ENCODE measurements around the gene ATP1A4. TPM values are rescaled to one million over a fixed set of nuclear protein-coding genes. Genes with fewer than 3 reads are reported as not detected.
A peak's percentile ranks its signal among the peaks of the same experiment; 100 is the strongest.

Gene ATP1A4
- polyA plus RNA-seq, 3 donors: 1.00 to 16.0 TPM; not detected in 1

- Mint-ChIP-seq H3K4me1 (peaks cover 43% of the 10 kb centered on the region), H3K36me3 (peaks cover 44 to 52% of the 10 kb centered on the region in 2 donors), H3K9me3 (no peaks in the 10 kb centered on the region), H3K4me3 (no peak overlapping the region), H3K27me3 (ENCODE audit: low read depth in 3 of 3) (peaks cover 0 to 4% (median 0%) of the 10 kb centered on the region in 3 donors), H3K27ac (peak overlapping the region in 6 of 7 donors; percentile 15 to 85 (median 58))
- no peak for DNase-seq
- intact Hi-C loops (cut with micrococcal nuclease): loop anchor here in 1 of 2 donors (5.0 kb wide), 1 partner anchor 110 kb away; the partner anchor contains the start of gene IGSF8
- H2AFZ ChIP-seq (ENCODE audit: insufficient read depth, low read depth, low read length, poor library complexity, severe bottlenecking): no peak overlapping the region
- H3K9ac ChIP-seq (ENCODE audit: insufficient read depth, low read length, poor library complexity, severe bottlenecking): no peak overlapping the region
- peak overlapping the region in 1 of 3 experiments; percentile 86 for H3K4me3 ChIP-seq (replicated peaks in 1 of 3; ENCODE audit: low read depth in 2 of 3, low read length in 3 of 3)
- H3K4me2 ChIP-seq (replicated peaks; ENCODE audit: extremely low read depth, low read length, poor library complexity, severe bottlenecking): peak overlapping the region; percentile 92
- H4K20me1 ChIP-seq (ENCODE audit: insufficient read depth, low read length): peaks cover 53% of the 10 kb centered on the region
- TF ChIP-seq CTCF (IDR thresholded peaks at IDR 0.05): no peak
- peak overlapping the region in 1 of 2 donors; percentile 95 for H3K27ac ChIP-seq (ENCODE audit: low read depth in 1 of 2, low read length in 2 of 2)
- WGBS (ENCODE audit: insufficient coverage): 100% methylated on average over 2 of the region's 4 CpGs
- H3K36me3 ChIP-seq (replicated peaks in 1 of 2; ENCODE audit: control insufficient read depth in 1 of 2, insufficient read depth in 2 of 2, low read length in 2 of 2): peaks cover 25 to 49% of the 10 kb centered on the region in 2 donors
- no peaks in the 10 kb centered on the region for H3K9me3 ChIP-seq (replicated peaks in 1 of 2; ENCODE audit: control insufficient read depth in 1 of 2, insufficient read depth in 1 of 2, low read length in 2 of 2)
- H3K4me1 ChIP-seq (ENCODE audit: control insufficient read depth in 1 of 2, insufficient read depth in 2 of 2, low read length in 2 of 2): peaks cover 29 to 36% of the 10 kb centered on the region in 2 donors
- peaks cover 3% of the 10 kb centered on the region for H3K79me2 ChIP-seq (ENCODE audit: insufficient read depth, low read length)
- no peaks in the 10 kb centered on the region for H3K27me3 ChIP-seq (ENCODE audit: control insufficient read depth in 2 of 2, insufficient read depth in 2 of 2, low read length in 2 of 2)
Observed at GRCh38 chr1:160207118-160207650, 55.8 kb downstream of the ATP1A4 start.

- intact Hi-C loops (cut with micrococcal nuclease): loop anchor here in 1 of 2 donors (5.0 kb wide), 1 partner anchor 111 kb away; the partner anchor contains the start of gene IGSF8
- Histone ChIP-seq H3K9me3 (replicated peaks in 1 of 2; ENCODE audit: control insufficient read depth in 1 of 2, insufficient read depth in 1 of 2, low read length in 2 of 2) (no peaks in the 10 kb centered on the region), H3K4me1 (ENCODE audit: control insufficient read depth in 1 of 2, insufficient read depth in 2 of 2, low read length in 2 of 2) (peaks cover 29 to 36% of the 10 kb centered on the region in 2 donors), H3K27ac (ENCODE audit: low read depth in 1 of 2, low read length in 2 of 2) (no peak overlapping the region), H3K4me3 (replicated peaks in 1 of 3; ENCODE audit: low read depth in 2 of 3, low read length in 3 of 3) (no peak overlapping the region), H4K20me1 (ENCODE audit: insufficient read depth, low read length) (peaks cover 58% of the 10 kb centered on the region), H2AFZ (ENCODE audit: insufficient read depth, low read depth, low read length, poor library complexity, severe bottlenecking) (no peak overlapping the region), H3K4me2 (replicated peaks; ENCODE audit: extremely low read depth, low read length, poor library complexity, severe bottlenecking) (no peak overlapping the region), H3K9ac (ENCODE audit: insufficient read depth, low read length, poor library complexity, severe bottlenecking) (no peak overlapping the region), H3K36me3 (replicated peaks in 1 of 2; ENCODE audit: control insufficient read depth in 1 of 2, insufficient read depth in 2 of 2, low read length in 2 of 2) (peaks cover 33 to 57% of the 10 kb centered on the region in 2 donors), H3K27me3 (ENCODE audit: control insufficient read depth in 2 of 2, insufficient read depth in 2 of 2, low read length in 2 of 2) (no peaks in the 10 kb centered on the region), H3K79me2 (ENCODE audit: insufficient read depth, low read length) (peaks cover 3% of the 10 kb centered on the region)
- Mint-ChIP-seq H3K9me3 (no peaks in the 10 kb centered on the region), H3K27me3 (ENCODE audit: low read depth in 3 of 3) (peaks cover 0 to 3% (median 0%) of the 10 kb centered on the region in 3 donors), H3K4me1 (peaks cover 43% of the 10 kb centered on the region), H3K36me3 (peaks cover 51 to 60% of the 10 kb centered on the region in 2 donors), H3K27ac (peak overlapping the region in 2 of 7 donors; percentile 36 to 37), H3K4me3 (no peak overlapping the region)
- 88% methylated on average over 8 of the region's 9 CpGs for whole genome bisulfite sequencing (ENCODE audit: insufficient coverage)
- DNase-seq: no peak
- TF ChIP-seq CTCF (IDR thresholded peaks at IDR 0.05): no peak
Observed at GRCh38 chr1:160207771-160208556, 56.6 kb downstream of the ATP1A4 start.
